HG03575 (cell line): ENCODE results near the gene WWOX.
A peak's percentile ranks its signal among the peaks of the same experiment; 100 is the strongest.

ENCODE experiments used
- ATAC-seq: cut with Tn5 transposase; IDR thresholded peaks from one replicate; pipeline ENCODE4 v1.9.1; 2021; ENCODE audit not compliant: unreplicated experiment, insufficient number of reproducible peaks, low FRiP score; ENCODE audit errors: extremely low read depth

The WWOX gene

GRCh38 chr16:78100112-78100467 lies 636 bp downstream of the WWOX start:
- ATAC-seq = no peak

GRCh38 chr16:78102122-78102660 lies 2.7 kb downstream of the WWOX start:
- no peak for ATAC-seq

GRCh38 chr16:78102865-78103264 lies 3.4 kb downstream of the WWOX start:
- no peak for ATAC-seq

- no peak for ATAC-seq
Observed at GRCh38 chr16:78105517-78105916, 6.1 kb downstream of the WWOX start.

DNA sequence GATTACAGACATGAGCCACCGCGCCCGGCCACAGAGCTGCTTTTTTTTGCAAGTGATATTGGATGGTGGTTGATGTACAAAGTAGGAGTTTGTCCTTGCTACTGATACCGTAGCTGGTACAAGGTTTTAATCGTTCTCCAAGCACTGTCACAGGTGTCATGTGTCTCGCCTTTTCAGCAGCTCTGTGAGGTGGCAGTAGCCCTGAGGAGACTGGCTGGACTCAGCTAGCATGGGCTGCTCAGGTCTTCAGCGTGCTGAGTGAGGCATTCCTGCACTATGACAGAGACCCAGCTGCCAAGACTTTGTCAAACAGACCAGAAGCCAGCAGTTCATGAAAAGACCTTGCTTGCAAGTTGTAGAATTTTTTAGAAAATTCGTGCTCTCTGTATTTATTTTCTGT lies 7.2 kb downstream of the WWOX start:
- no peak for ATAC-seq

GRCh38 chr16:78108451-78108850 lies 9.0 kb downstream of the WWOX start:
- no peak for ATAC-seq

DNA sequence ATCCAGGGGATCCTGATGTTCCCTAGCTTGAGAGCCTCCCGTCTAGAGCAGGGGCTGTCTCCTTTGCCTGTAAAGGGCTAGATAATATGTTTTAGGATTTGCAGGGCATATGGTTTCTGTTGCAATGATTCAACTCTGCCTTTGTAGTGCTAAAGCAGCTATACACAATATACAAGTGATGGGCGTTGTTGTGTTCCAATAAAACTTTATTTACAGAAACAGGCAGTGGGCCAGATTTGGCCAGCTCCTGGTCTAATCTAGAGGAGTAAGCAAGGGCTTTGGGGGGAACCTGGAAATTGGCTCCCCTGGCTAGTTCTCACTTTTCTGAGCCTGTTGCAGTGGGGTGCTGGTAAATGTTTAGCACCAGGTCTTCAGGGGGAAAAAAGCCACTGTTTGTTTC lies 13.8 kb downstream of the WWOX start:
- ATAC-seq = no peak

GRCh38 chr16:78115659-78116058 lies 16.2 kb downstream of the WWOX start:
- ATAC-seq = no peak

DNA sequence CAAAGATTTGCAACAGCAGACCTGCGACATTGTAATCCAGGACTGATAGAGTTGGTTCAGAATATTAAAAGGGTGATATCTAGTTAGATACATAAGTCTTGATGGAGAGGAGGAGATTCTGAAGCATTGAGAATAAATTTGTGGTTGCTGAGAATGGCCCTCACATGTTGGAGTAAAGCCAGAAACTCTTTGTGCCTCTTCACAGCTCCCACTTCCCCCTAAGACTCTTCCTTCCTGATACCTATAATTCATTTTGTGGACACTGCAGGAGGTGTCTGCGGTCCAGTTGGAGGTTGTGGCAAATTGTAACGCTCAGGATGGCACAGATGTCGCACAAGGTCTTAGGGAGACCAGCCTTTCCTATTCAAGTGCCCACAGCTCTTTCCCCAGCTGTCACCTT lies 17.5 kb downstream of the WWOX start:
- ATAC-seq = no peak

DNA sequence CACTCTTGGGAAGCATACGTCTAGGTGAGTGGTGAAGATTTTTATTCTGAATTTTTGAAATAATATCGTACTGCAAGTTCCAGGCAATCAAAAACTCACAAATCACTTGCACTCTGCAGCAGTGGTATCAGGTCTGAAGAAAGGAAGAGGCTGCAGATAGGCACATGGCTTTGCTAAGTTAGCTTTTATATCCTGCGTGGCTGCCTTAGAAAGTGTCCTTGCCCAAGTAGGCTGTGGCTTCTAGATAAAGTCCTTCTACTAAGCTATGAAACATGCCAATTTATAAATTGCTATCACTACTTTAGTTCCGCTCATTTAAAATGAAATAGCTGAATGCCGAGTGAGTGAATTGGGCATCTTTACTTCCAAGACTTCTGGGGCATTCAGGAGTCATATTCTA lies 17.9 kb downstream of the WWOX start:
- no peak for ATAC-seq

- ATAC-seq = no peak
Observed at GRCh38 chr16:78118469-78119025, 19.1 kb downstream of the WWOX start.

DNA sequence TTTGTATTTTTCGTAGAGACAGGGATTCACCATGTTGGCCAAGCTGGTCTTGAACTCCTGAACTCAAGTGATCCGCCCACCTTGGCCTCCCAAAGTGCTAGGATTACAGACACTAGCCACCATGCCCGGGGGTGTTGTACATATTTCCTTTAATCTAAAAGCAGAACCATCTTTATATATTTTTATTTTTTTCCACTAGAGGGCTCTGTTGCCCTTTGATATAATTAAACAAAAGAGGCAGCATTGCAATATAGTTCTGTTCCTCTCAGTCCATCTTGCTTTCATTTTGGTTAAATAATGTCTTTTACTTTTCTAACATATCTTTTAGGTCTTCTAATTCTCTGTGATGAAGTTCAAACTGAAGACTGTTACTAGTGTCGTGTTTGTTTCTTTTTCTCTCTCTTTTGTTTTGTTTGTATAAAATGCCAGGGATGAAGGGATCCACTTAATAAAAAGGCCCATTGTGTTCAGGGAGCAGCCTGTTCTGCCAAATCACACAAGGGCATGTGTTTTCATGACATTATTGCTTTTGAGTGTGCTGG lies 23.4 kb downstream of the WWOX start:
- ATAC-seq = peak; percentile 79

GRCh38 chr16:78125112-78125844 lies 25.8 kb downstream of the WWOX start:
- no peak for ATAC-seq

- ATAC-seq = no peak
Observed at GRCh38 chr16:78126662-78127061, 27.2 kb downstream of the WWOX start.

DNA sequence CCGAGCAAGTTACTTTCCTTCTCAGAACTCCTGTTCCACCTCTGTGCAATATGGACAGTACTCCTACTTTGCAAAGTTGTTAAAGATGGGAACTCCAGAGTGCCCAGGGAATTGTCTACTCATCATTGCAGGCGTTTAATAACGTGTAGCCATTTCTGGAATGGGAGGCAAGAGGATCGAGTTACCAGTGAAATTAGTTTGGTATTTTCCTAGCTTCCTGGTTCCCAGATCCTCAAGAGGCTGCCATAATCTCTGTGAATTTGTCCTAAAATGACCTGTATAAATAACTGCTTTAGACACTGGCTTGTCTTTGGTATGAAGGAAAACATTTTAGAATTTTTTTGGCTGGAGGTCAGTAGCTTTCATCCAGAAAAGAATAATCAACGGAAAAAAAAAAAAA lies 27.7 kb downstream of the WWOX start:
- ATAC-seq = no peak

DNA sequence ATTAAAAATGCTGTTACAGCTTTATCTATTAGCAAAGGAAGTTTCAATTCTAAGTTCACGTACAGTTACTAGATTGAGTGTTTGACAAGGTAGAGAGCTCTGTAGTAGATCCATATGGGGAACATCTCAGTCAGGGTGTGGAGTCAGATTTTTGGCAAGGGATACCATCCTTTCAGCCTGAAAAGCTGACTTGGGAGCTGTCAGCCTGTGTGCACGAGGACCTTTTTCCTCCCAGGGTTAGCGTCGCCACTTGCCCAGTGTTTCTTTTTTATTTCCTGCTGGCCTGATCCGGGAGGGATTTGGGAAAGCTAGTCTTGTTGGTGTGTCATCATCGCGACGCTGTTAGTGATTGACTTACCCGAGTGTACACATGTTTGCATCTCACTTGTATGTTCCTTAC lies 29.5 kb downstream of the WWOX start:
- no peak for ATAC-seq

DNA sequence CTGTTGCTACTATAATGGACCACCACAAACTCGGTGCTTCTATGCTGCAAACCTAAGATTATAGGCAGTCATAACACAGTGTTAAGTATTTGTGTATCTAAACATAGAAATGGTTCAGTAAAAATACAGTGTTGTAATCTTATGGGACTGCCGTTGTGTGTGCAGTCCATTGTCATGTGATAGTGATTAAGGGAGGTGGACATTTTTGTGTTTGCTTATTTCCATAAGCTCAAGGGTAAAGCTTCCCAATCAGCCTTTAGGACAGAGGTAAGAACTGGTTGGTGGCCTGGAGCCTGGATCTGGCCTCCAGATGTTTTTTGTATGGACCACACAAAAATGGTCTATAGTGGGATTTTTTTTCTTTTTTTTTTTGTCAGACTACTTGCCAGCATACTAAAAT lies 29.9 kb downstream of the WWOX start:
- no peak for ATAC-seq

DNA sequence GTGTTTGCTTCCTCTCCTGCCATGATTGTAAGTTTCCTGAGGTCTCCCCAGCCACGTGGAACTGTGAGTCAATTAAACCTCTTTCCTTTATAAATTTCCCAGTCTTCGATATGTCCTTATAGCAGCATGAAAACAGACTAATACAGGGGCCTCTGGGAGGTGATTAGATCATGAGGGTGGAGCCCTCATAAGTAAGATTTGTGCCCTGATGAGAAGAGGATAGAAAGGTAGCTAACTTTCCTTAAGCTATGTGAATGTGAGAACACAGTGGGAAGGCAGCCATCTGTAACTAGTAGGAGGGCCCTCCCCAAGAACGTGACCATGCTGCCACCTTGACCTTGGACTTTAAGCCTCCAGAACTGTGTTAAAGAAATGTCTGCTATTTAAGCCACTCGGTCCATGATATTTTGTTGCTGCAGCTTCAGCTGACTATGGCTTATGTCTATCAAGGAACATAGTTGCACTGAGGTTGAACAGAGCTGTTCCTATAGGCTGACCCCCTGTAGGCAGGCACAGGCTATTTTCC lies 30.7 kb downstream of the WWOX start:
- ATAC-seq = no peak

- no peak for ATAC-seq
Observed at GRCh38 chr16:78130950-78131349, 31.5 kb downstream of the WWOX start.

DNA sequence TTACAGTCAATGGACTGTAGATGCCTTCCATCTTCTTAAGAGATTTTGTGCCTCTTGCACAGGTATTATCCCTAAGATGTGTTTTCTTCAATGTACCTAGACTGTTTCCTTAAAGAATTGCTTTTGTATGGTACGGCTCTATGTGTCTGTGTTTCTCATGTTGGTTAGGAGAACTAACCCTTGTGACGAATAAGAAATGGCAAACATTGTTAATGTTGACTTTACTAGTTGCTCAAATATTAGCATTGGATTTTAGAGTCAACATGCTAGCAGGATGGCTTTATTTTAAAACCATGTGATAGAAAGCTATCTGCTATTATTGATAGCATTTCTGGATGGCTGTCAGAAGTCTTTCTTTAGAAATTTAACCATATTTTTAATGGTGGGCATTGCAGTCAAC lies 34.5 kb downstream of the WWOX start:
- no peak for ATAC-seq
